Liver (tissue), 3 donors: ENCODE data around the gene CLEC16A.

Experiments used
- ATF3 ChIP-seq: IDR thresholded peaks from 2 replicates; pipeline ENCODE4 v1.6.1; 2016; ENCODE audit warnings: antibody characterized with exemption
- FOXA1 ChIP-seq: IDR thresholded peaks from 2 replicates; pipeline ENCODE4 v1.6.1; 2016; ENCODE audit warnings: antibody characterized with exemption
- GABPA ChIP-seq, 2 donors: IDR thresholded peaks in 1 of 2; conservative IDR thresholded peaks in 1 of 2; 2 replicates each; pipeline ENCODE4 v1.6.1; 2016; ENCODE audit warnings: antibody characterized with exemption in 2 of 2, mild to moderate bottlenecking in 1 of 2, moderate library complexity in 1 of 2
- HNF4A ChIP-seq, 2 donors: conservative IDR thresholded peaks; 2 replicates each; pipeline ENCODE4 v1.6.1; 2016; ENCODE audit warnings: antibody characterized with exemption in 2 of 2, mild to moderate bottlenecking in 2 of 2
- RAD21 ChIP-seq, 2 donors: IDR thresholded peaks; 2 replicates each; pipeline ENCODE4 v1.6.1; 2016; ENCODE audit warnings: antibody characterized with exemption in 2 of 2, mild to moderate bottlenecking in 2 of 2
- SP1 ChIP-seq: IDR thresholded peaks from 2 replicates; pipeline ENCODE4 v1.6.1; 2018; ENCODE audit warnings: antibody characterized with exemption, mild to moderate bottlenecking
- TAF1 ChIP-seq: conservative IDR thresholded peaks from 2 replicates; pipeline ENCODE4 v1.6.1; 2016; ENCODE audit warnings: antibody characterized with exemption, mild to moderate bottlenecking
- YY1 ChIP-seq: IDR thresholded peaks from 2 replicates; pipeline ENCODE4 v1.6.1; 2016; ENCODE audit warnings: antibody characterized with exemption, mild to moderate bottlenecking
- TF ChIP-seq, protein P1 (sequence below): fragments of 150-350 bp; IDR thresholded peaks from 2 replicates; pipeline ENCODE4 v1.5.1; 2017; ENCODE audit warnings: improper control_type of control experiment, low read depth, low read length; ENCODE audit not compliant: missing input control
- TF ChIP-seq, protein P2 (sequence below): IDR thresholded peaks from 2 replicates; pipeline ENCODE4 v1.6.1; 2016; ENCODE audit warnings: antibody characterized with exemption, mild to moderate bottlenecking
- donor health status: healthy.
- donor health status: healthy.

DNA sequence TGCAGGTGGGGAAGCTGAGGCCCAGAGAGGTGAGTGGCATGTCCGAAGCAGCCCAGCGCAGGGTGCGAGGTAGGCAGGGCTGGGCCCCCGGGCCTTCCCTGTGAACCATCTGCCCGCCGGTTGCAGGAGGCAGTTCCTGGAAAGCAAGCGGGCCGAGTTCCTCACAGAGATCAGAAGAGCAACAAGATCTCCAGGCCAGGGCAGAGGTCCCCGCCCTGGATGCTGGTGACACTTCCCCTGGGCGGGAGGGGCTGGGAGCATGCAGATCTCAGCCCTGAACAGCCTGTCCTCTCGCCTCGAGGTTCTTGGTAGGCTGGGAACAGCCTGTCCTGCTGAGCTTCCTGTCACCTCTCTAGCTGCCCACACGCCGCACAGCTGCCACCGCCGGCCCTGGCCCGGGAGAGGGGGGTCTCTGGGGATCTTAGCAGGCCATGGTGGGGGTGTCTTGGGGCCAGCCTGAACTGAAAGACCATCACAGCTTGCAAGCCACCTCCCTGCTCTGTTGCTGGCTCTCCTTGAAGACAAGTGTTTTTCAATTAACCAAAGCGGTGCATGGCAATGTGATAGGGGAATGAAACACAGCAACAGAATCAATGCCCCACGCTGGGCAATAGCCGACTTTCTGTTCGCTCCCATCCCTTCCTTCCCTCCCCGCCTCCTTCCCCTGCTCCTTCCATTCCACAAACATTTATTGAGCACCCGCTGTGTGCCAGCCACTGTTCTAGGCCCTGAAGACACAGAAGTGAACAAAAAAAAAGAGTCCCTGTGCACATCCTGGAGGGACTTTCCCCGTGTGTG, 279.9 kb downstream of the CLEC16A start:
- TF ChIP-seq, protein P1, sequence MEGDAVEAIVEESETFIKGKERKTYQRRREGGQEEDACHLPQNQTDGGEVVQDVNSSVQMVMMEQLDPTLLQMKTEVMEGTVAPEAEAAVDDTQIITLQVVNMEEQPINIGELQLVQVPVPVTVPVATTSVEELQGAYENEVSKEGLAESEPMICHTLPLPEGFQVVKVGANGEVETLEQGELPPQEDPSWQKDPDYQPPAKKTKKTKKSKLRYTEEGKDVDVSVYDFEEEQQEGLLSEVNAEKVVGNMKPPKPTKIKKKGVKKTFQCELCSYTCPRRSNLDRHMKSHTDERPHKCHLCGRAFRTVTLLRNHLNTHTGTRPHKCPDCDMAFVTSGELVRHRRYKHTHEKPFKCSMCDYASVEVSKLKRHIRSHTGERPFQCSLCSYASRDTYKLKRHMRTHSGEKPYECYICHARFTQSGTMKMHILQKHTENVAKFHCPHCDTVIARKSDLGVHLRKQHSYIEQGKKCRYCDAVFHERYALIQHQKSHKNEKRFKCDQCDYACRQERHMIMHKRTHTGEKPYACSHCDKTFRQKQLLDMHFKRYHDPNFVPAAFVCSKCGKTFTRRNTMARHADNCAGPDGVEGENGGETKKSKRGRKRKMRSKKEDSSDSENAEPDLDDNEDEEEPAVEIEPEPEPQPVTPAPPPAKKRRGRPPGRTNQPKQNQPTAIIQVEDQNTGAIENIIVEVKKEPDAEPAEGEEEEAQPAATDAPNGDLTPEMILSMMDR = no peak
- TF ChIP-seq RAD21 (IDR thresholded peaks at IDR 0.05) (peak in 1 of 2 donors; percentile 51), SP1 (peak; percentile 92), YY1 (no peak), HNF4A (conservative IDR thresholded peaks at IDR 0.05) (no peak), GABPA (IDR thresholded peaks at IDR 0.05 in 1 of 2, conservative IDR thresholded peaks at IDR 0.05 in 1 of 2) (no peak), TAF1 (no peak), ATF3 (no peak), FOXA1 (no peak)
- TF ChIP-seq, protein P2, sequence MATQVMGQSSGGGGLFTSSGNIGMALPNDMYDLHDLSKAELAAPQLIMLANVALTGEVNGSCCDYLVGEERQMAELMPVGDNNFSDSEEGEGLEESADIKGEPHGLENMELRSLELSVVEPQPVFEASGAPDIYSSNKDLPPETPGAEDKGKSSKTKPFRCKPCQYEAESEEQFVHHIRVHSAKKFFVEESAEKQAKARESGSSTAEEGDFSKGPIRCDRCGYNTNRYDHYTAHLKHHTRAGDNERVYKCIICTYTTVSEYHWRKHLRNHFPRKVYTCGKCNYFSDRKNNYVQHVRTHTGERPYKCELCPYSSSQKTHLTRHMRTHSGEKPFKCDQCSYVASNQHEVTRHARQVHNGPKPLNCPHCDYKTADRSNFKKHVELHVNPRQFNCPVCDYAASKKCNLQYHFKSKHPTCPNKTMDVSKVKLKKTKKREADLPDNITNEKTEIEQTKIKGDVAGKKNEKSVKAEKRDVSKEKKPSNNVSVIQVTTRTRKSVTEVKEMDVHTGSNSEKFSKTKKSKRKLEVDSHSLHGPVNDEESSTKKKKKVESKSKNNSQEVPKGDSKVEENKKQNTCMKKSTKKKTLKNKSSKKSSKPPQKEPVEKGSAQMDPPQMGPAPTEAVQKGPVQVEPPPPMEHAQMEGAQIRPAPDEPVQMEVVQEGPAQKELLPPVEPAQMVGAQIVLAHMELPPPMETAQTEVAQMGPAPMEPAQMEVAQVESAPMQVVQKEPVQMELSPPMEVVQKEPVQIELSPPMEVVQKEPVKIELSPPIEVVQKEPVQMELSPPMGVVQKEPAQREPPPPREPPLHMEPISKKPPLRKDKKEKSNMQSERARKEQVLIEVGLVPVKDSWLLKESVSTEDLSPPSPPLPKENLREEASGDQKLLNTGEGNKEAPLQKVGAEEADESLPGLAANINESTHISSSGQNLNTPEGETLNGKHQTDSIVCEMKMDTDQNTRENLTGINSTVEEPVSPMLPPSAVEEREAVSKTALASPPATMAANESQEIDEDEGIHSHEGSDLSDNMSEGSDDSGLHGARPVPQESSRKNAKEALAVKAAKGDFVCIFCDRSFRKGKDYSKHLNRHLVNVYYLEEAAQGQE = no peak
